ENCODE results near the gene CLDN7.

The CLDN7 gene

DNA sequence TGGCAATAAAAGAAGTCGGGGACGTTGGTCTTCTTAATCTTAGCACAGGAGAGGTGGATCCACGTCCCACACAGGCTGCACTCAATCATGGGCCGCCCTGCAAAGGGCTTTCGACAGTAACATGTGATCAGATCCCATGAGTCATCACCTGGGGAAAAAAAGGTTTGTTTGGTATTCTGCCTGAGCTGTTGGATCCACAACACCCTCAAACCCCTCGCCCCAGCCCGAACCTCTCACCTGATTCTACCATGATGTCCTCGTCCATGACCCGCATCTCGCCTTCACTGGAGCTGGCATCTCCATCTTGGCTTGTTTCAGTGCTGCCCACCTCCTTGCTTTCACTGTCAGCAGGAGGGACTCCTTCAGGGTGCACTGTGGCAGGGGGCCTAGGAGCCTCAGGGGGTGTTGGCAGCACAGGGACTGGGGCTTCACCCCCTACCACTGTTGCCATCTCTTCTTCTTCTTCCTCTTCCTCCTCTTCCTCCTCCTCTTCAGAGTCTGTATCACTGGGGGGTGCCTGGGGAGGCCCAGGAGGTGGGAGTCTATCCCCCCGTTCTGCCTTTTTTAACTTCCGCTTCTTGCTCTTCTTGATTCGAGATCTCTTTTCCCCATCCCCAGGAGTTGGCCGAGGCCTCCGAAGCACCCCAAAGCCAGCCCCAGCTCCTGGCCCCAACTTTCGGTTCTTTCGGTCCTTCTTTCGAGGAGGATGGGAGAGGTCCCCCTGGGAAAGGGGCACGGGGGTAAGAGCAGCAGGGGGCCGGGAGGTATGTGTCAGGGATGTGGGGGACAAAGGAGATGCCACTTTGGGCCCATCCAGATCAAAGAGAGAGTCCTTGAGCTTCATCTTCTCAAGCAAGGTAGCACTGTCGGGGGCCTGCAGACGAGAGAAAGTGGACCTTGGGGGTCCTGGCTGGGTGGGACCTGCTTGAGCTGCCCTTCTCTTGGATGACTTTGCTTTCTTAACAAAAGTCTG lies 26.3 kb downstream of the CLDN7 start:
- peak; percentile 45 for DNase-seq

DNA sequence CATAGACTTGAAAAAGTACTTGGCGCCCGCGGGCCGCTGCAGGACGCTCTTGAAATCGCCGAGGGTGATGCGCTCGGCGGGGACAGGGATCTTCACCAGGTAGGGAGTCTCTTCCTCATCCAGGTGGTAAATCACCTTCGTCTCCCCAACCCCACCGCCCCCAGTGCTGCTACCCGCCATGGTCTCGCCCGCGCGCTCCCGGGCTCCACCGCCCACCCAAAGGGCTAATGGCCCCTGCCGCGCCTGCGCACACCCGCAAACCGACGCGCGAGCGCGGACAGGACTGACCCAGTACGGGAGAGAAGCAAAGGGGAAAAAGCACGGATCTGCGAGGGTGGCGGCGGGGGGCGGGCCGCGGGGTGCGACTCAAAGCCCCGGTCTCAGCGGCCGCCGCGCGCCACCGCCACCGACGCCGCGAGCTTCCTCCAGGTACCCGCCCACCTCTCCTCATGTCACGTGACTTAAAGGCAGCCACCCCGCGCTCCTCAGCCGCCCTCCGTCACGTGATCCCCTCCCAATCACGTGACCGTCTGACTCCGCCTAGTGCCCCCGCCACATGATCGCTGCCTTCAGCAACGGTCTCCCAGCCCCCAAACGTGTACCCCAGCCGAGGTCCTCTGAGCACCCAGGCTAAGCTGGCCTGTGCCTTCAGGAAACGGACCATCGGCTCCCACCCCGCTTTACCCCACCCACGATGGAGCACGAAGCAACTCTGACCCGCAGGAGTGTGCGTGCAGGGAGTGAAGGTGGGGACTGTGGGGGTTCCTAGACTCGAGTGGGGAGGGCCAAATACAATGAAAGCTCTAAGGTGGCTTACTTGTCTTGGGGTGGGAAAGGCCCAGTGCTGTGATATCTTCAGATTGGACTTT lies 28.0 kb downstream of the CLDN7 start, which contains the start of gene DVL2:
DVL2 (minus strand) TSS at position 435 of the 869 bp plus-strand sequence; CDS start at position 180, 255 bp downstream.
- DNase-seq: peak; percentile 92

DNA sequence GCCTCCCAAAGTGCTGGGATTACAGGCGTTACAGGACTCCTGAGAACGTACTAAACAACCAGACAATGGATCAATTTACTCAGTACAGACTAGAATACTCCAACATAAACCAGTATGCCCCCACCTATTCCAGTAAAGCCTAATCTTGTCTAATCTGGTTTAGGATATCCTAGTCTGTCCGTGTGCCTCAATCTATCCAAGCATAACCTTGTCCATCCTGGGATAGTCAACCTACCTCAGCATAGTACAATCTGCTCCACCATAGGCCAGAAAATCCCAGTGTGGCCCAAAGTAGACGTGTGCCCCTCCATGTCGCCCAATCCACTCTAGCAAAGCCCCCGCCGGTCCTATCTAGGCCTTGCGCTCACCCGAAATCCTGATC lies 28.6 kb downstream of the CLDN7 start:
- DNase-seq: no peak

DNA sequence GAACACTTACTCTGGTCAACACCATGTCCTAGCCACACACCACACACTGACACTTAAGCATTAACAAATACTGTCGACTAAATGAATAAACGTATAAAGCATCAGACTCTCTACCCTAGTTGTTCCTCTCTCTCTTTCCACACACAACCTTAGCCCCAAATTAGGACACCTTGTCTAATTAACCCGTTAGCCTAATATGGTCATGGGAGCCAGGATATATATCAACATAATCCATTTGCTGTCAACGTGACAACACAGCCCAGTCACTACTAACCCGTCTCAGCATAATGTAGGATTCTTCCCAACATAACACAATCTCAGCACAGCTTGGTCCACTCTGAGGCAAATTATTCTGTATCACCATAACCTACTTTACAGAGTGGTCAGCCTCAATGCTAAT lies 30.2 kb downstream of the CLDN7 start:
- no peak for DNase-seq

DNA sequence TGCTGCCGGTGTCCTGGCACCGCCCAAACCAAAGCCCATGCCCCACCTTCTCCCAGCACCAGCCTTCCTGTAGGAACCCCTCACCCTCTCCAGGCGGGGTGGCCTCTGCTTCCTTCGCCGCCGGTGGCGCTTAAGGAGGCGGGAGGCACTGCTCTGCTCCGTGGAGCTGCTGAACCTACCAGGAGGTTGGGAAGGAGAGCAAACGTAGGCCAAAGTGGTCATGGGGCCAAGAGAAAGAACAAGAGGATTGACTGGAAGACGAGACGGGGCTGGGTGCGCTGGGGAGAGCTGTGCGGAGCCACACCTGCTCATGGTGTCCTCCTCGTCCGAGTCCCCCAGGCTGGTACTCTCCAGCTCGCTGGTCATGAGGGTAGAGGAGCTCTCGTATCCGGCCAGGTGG lies 32.8 kb downstream of the CLDN7 start:
- DNase-seq: no peak

DNA sequence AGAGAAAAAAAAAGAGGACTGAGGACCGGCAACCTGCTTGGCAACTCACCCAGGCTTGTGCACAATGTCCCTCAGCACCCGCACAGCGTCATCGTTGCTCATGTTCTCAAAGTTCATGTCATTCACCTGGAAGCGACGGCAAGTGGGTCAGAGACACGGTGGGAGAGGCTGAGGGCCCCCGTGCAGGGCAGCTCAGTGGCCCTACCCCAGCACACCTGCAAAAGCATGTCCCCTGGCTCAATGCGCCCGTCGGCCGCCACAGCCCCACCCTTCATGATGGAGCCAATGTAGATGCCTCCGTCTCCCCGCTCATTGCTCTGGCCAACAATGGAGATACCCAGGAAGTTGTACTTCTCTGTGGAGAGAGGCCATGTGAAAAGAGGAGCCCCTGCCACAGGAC lies 33.4 kb downstream of the CLDN7 start:
- no peak for DNase-seq

DNA sequence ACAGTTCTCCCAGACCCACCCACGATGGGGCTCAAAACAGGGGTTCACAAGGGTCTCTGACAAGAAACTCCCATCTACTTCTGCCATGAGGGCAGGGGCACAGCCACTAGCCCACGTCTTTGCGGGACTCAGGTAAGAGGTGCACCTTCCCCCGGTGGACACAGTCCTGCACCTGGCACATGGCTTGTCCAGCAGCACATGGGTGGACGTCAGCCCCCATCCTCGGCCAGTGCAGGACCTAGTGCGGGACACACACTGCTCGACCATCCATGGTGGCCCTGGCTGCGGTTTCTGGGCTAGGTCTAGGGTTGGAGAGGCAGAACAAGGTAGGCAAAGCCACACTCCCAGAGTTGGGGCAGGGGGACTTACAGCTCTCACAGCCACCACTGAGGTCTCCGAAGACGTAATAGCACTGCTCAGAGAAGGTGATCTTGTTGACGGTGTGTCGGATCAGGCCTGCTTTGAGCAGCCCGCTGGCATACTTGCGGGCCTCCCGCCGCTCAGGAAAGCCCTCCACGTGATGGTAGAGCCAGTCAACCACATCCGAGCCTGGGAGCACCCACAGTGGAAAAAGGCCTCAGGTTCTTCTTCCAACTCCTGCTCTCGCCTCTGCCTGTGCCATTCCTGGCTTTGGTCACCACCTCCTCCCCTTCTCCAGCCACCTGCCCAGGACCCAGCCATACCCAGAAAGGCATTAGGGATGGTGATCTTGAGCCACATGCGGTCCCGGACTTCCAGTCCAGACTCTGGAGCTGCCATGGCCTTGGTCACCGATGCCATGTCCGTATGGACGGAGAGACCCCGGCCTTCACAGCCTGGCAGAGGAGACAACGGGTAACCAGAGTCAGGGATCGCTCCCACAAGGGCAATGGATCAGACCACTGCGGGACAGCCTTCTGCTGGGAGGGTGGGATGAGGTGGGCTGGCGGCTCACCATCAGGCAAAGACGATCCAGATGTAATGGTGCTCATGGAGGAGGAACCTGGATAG lies 35.3 kb downstream of the CLDN7 start:
- no peak for DNase-seq

DNA sequence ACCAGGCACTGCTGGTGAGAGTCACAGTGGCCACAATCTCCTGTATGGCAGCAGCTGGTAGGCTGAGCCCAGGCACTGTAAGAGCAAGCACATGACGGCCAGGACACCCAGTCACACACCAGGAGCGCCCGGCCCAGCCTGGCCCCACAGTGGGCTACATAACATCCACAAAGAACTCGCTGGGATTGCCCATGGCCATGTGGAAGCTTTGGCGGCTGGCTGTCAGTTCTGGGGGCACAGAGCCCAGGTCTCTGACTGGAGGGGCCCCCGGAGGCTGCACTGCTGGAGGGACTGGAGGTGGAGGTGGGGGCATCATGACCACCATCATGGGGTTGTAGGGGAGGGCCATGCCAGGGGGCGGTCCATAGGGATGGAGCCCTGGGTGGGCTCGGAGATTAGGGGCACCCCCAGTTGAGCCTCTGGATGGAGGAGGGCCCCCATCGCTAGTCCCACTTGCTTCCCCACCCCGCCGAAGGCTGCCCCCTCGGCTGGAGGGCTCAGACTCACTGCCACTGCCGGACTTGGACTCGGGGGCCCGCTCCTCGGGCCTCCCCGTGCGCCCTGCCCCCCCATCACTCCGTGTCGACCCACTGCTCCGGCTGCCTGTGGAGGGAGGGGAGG lies 36.5 kb downstream of the CLDN7 start:
- DNase-seq: no peak

DNA sequence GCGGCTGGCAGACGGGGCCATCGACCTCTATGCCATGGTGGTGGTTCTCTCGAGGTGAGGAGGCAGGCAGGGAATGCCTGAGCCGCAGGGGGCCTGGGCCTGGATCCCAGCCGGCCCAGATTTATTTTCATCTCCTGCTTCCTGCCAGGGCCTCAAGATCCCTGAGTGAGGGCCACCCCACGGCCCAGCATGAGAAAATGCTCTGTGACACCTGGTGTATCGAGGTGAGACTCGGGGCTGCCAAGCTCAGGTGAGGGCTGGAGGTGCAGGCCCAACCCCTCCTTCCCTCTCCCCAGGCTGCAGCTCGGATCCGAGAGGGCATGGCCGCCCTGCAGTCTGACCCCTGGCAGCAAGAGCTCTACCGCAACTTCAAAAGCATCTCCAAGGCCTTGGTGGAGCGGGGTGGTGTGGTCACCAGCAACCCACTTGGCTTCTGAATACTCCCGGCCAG lies 37.6 kb downstream of the CLDN7 start:
- DNase-seq: no peak

DNA sequence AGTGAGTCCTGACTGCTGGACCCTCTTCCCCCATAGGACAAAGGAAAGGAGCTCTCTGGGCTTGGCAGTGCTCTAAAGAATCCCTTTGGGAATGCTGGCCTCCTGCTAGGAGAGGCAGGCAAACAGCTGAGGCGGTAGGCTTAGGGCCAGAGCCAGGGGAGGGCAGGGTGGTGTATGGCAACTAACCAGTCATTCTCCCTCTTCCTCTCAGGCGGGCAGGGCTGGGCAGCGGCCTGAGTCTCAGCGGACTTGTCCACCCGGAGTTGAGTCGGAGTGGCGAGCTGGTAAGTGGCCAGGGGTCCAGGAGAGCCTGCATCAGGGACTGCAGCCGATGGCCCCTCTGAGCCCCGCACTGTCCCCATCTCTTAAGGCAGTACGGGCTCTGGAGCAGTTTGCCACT lies 38.2 kb downstream of the CLDN7 start:
- no peak for DNase-seq

DNA sequence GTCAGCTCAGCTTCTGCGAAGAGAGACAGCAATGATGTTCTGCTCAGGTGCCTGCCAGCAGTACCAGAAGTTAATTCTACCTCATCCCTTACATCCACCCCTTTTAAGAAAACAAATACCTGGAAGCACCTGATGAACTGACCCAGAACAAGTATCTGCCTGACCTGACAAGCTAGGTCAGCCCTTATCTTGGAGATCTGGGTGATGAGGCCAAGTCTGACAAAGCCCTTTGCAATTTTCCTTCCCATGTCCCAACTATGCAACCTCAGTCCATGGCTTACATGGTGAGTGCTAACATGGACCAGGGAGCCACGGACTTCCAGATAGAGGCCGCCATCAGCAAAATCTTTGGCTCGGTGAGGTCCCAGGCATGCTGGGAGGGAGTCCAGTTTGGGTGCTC lies 38.9 kb downstream of the CLDN7 start:
- DNase-seq: no peak

DNA sequence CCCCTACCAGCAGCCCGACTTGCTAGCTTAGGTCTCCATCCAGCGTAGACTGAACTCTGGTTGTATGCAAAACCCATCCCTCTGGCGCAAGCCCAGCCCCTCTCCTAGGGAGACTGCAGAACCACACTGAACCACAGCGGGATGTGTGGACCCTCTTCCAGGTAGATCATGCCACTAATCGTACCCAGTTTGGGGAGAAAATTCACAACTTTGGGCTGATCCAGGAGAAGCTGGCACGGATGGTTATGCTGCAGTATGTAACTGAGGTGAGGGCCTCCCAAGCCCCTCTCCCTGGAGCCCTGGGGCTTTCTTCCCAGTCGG lies 39.3 kb downstream of the CLDN7 start:
- no peak for DNase-seq

DNA sequence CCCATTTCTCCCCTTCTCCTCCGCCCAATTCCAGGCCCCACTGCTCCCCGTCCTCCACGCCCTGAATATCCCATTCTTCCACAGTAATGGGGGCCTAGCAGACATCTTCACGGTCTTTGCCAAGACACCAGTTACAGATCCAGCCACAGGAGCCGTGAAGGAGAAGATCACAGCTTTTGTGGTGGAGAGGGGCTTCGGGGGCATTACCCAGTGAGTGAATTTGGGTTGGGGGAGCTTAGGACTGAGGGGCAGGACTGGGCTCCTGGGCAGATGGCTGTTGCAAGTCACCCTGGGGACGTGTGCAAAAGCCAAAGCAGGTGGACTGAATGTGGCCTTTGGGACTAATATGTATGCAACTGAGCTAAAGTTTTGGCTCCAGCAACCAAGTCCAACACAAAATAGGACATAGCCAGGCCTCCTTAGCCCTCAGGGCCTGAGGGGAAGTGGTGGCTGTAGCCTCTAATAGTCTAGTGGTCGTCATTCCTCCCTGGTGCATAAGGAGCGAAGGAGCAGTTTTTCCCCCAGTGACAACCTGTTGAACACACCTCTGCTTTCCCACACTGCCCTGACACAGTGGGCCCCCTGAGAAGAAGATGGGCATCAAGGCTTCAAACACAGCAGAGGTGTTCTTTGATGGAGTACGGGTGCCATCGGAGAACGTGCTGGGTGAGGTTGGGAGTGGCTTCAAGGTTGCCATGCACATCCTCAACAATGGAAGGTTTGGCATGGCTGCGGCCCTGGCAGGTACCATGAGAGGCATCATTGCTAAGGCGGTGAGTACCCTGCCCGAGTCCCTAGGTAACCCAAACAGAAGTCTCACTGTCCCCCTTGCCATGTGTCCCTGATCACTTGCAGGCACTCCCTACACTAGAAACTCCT lies 39.9 kb downstream of the CLDN7 start:
- DNase-seq: no peak

DNA sequence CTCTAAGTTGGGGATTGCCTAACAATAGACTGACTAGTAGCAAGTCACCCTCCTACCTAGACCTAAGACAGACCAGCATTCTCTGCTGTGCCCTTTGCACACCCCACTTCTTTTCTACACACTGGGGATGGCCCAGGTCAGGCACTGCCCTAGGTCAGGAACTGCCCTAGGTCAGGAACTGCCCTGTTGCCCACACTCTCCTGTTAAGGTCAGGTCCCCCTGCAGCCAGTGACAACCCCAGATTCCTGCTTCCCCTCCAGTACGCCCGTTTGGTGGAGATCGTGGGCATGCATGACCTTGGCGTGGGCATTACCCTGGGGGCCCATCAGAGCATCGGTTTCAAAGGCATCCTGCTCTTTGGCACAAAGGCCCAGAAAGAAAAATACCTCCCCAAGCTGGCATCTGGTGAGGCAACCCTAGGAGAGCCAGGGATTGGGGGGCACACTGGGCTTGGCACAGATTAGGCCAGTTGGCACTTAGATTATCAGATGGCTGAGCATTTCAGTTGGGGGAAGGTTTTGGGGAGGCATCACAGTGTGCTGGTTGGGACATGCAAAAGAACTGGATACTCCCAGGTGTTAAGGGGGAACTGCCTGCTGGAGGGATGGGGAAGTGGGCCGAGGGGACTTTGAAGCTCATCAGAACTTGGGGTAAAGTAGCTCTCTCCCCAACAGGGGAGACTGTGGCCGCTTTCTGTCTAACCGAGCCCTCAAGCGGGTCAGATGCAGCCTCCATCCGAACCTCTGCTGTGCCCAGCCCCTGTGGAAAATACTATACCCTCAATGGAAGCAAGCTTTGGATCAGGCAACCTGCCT lies 40.8 kb downstream of the CLDN7 start:
- no peak for DNase-seq

DNA sequence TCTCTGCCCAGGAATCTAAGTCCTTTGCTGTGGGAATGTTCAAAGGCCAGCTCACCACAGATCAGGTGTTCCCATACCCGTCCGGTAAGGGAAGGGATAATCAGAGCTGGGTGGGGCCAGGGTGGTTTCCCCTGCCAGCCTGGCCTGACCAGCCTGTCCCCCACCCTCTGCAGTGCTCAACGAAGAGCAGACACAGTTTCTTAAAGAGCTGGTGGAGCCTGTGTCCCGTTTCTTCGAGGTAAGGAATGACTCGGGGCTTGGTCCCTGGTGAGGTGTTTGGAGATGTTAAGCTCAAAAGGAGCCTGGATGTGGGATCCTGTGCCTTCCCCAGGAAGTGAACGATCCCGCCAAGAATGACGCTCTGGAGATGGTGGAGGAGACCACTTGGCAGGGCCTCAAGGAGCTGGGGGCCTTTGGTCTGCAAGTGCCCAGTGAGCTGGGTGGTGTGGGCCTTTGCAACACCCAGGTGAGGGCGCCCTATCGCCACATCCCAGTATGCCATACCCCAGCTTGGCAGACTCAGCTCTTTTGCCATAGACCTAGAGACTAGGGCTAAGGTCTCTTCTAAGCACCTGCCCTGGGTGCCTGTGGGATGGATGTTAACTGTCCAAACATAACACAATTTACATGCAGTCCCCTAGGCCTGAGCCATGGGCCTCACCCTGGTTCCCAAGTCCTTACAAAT lies 41.5 kb downstream of the CLDN7 start:
- DNase-seq: peak; percentile 67

DNA sequence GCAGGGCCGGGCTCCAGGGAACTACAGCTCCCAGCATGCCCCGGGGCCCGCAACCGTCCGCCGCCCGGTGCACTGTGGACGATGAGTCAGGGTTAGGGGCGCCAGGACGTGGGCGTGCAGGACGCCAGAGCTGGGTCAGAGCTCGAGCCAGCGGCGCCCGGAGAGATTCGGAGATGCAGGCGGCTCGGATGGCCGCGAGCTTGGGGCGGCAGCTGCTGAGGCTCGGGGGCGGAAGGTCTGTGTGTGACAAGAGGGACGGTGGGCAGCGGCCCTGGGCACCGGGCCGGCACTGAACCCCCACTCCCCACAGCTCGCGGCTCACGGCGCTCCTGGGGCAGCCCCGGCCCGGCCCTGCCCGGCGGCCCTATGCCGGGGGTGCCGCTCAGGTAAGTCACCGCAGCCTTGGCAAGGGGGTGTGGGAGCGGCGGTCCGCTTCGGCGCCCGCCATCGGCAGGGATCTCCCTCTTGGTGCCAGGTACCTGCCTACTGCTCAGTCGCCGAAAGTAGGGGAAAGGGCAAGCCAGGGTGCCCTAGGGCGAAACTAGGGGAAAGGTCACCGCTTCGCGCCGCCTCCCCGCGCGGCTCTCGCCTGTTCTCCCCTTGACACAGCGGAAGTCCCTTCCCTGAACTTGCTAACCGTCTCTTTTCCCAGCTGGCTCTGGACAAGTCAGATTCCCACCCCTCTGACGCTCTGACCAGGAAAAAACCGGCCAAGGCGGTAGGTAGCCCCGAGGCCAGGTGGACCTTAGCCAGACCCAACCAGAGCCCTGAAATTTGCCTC lies 42.3 kb downstream of the CLDN7 start, which contains the start of the genes ACADVL and DLG4:
ACADVL (plus strand) TSS at position 127 of the 781 bp plus-strand sequence; CDS start at position 174, 47 bp downstream.
DLG4 (minus strand) TSS at position 25 of the 781 bp plus-strand sequence.
- DNase-seq: peak; percentile 86

DNA sequence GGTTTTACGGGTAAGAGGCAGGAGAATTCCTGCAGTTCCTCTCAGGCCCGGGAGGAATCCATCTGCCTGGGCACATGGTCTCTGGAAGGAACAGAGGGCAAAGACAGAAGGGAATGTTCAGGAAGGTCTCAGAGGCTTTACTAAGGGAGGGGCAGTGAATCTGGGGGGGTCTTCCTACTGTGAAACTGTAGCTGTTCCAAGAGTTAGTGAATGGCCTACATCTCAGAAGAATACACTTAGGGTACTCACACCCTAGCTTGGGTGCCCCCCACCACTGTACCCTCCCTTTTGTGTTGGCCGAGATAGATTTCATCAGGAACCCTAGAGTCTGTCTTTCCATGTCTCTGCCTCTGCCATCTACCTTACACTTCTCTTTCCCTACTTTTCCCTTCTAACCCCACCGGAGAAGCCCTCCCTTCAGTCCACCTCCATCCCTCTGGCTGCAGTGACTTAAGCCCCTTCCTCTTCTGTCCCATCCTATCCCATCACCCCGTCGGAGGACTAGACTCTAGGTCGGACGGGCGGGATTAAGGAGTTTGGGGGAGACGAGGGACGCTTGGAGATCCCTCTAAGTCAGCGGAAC lies 43.0 kb downstream of the CLDN7 start:
- DNase-seq: no peak

DNA sequence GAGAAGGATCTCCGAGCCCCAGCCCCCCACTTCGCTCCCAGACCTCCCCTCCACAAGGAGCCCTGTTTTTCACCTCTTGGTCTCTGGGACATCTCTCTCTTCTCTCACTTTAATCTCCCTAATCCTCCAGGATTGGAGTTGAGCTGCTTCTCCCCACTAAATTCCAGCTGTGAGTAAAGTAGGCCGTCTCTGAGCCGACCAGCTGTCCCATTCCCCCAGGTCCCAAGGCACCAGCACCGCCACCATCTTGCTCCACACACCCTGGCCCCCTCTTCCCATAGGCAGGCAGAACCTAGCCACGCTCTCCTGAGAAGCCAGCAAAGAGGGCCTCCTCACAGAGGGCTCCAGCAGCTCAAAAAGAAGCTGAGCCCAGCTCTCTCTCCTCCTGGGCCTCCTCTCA lies 43.5 kb downstream of the CLDN7 start:
- DNase-seq: no peak

Measured in inflammatory macrophage treated with lipopolysaccharide for 4 hours (primary cell).